ENCODE data around the gene BAHCC1. TPM values are rescaled to one million over a fixed set of nuclear protein-coding genes. Genes with fewer than 3 reads are reported as not detected.

The BAHCC1 gene
- total and polyA plus RNA-seq, 2 donors (not counting 3 experiments of a cell fraction or from before 2014, with no cell fraction given) = 4.7 to 11.6 TPM

- dilution Hi-C loops (cut with MboI; ENCODE audit: extremely low pct_ligation_motif_present, low sequenced_read_pairs) = no loop called here
- ChIA-PET CTCF (interaction anchor here (1.4 kb wide), 1 partner anchor 11 kb away, joined by 4 read pairs; no protein-coding TSS in a partner anchor), POLR2A (no interaction called here)
- no peaks in the 10 kb centered on the region for H3K9me1 ChIP-seq (replicated peaks; ENCODE audit: control insufficient read depth, extremely low read depth, insufficient read depth, low read length)
- H4K20me1 ChIP-seq (replicated peaks; ENCODE audit: control insufficient read depth, extremely low read depth, insufficient read depth, low read length) = no peaks in the 10 kb centered on the region
- BruUV-seq (replicated peaks) = no TSS peak
- no peak for FAIRE-seq
- no peak overlapping the region for H3K9ac ChIP-seq (replicated peaks; ENCODE audit: extremely low read depth, insufficient read depth, low read length)
- no peaks in the 10 kb centered on the region for H3K9me3 ChIP-seq (replicated peaks; ENCODE audit: control insufficient read depth, insufficient read depth, low read length)
- no peaks in the 10 kb centered on the region for H3K27me3 ChIP-seq (ENCODE audit: control insufficient read depth in 2 of 2, insufficient read depth in 2 of 2, low read length in 2 of 2)
- H2AFZ ChIP-seq (ENCODE audit: low read depth, low read length) = no peak overlapping the region
- H3K4me1 ChIP-seq (ENCODE audit: control insufficient read depth, extremely low read depth, insufficient read depth, low read length) = peaks cover 13% of the 10 kb centered on the region
- intact Hi-C loops (cut with micrococcal nuclease) = no loop called here
- DNase-seq (ENCODE audit: low read depth, low spot score) = no peak
- no peak overlapping the region for H3K4me3 ChIP-seq (replicated peaks in 1 of 3; ENCODE audit: insufficient read depth in 1 of 3, low read depth in 1 of 3, low read length in 3 of 3)
- H3K27ac ChIP-seq (ENCODE audit: insufficient read depth, low read depth, low read length) = no peak overlapping the region
- no peaks in the 10 kb centered on the region for H3K79me2 ChIP-seq (ENCODE audit: control insufficient read depth, insufficient read depth, low read length)
- no peak for TF ChIP-seq POLR2A (IDR thresholded peaks at IDR 0.05; ENCODE audit: low read depth, low read length)
- no peak for TF ChIP-seq MAX (IDR thresholded peaks at IDR 0.05; ENCODE audit: insufficient read depth, insufficient read length)
- no peak for TF ChIP-seq JUN (IDR thresholded peaks at IDR 0.05; ENCODE audit: borderline replicate concordance, insufficient read depth, insufficient read length, low read depth)
- no peak for TF ChIP-seq POLR2AphosphoS5 (IDR thresholded peaks at IDR 0.05; ENCODE audit: insufficient read depth, low read depth, low read length)
- TF ChIP-seq GATA2 (IDR thresholded peaks at IDR 0.05; ENCODE audit: insufficient read depth, insufficient read length, low read depth, low read length) = no peak
- no peak for TF ChIP-seq CTCF (IDR thresholded peaks at IDR 0.05; ENCODE audit: extremely low read depth in 1 of 2, insufficient read depth in 1 of 2, low read depth in 1 of 2, low read length in 2 of 2)
- no peak for TF ChIP-seq EZH2 (IDR thresholded peaks at IDR 0.05; ENCODE audit: borderline replicate concordance, low read depth, low read length, severe bottlenecking)
- TF ChIP-seq FOS (IDR thresholded peaks at IDR 0.05; ENCODE audit: borderline replicate concordance, insufficient read depth, low read length) = no peak
- TF ChIP-seq MYC (IDR thresholded peaks at IDR 0.05; ENCODE audit: low read depth, low read length) = no peak
- no peak overlapping the region for H3K4me2 ChIP-seq (ENCODE audit: insufficient read depth, low read length)
- H3K36me3 ChIP-seq (ENCODE audit: control insufficient read depth in 2 of 2, extremely low read depth in 1 of 2, insufficient read depth in 2 of 2, low read length in 2 of 2) = no peaks in the 10 kb centered on the region
Measured at GRCh38 chr17:81451823-81452222, 56.6 kb downstream of the BAHCC1 start.

Data from endothelial cell of umbilical vein (primary cell).